GM21447 (cell line): ENCODE measurements around the gene ZNF70.

Experiments
- ATAC-seq: cut with Tn5 transposase; IDR thresholded peaks from one replicate; pipeline ENCODE4 v1.9.1; 2021; ENCODE audit not compliant: unreplicated experiment

The ZNF70 gene

DNA sequence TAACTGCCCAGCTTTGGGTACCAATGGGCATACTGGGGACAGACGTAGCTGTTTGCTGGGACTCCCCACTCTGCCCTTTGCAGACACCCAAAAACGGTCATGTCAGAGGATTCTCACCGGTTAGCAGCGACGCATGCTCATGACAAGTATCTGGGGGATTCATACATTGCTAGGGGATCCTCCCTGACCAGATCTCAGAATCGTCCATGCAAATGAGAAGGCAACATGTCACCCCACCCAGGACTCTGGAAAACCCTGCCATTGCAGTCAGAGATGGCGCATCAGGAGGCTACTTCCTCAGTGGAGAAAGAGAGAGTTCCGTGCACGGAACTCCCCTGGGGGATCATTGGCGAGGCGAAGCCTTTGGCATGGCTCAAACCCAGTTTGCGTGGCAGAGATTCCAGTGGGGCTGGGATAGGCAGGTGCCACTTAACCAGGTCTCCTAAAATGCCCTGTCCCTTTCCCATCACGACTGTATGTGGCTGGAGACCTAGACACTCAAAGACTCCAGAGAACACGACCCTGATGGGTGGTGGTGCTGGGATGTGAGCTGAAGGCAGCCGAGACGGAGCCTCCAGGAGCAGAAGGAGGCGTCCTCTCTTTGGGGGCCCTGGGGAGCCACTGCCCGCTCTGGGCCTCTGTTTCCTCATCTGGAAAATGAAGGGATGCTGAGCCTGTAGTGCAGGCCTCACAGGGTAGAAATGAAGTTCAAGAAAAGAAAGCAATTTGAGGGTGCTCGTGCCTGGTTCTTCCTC lies 55.2 kb downstream of the ZNF70 start:
- no peak for ATAC-seq

DNA sequence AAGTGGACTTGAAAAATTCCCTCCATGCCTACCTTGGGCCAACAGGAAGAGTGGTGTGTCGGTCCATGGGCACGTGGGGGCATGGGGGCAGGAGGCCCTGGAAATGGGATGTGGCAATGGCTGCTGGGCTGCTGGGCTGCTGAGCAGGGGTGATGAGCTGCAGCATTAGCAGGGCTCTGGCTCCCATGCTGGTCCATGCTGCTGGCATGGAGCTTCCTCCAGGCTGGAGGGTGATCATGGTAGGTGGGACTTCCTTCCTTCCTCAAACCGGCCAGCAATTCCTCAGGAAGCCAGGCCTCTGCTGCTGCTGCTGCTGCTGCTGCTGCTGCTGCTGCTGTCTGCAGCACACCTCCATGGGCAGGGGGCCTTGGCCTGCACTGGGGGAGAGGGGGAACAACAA lies 55.8 kb downstream of the ZNF70 start:
- ATAC-seq: no peak

GRCh38 chr22:23693979-23694680 lies 56.8 kb downstream of the ZNF70 start:
- no peak for ATAC-seq

- no peak for ATAC-seq
These were observed 58.2 kb downstream of the ZNF70 start for GRCh38 chr22:23692598-23693291.

DNA sequence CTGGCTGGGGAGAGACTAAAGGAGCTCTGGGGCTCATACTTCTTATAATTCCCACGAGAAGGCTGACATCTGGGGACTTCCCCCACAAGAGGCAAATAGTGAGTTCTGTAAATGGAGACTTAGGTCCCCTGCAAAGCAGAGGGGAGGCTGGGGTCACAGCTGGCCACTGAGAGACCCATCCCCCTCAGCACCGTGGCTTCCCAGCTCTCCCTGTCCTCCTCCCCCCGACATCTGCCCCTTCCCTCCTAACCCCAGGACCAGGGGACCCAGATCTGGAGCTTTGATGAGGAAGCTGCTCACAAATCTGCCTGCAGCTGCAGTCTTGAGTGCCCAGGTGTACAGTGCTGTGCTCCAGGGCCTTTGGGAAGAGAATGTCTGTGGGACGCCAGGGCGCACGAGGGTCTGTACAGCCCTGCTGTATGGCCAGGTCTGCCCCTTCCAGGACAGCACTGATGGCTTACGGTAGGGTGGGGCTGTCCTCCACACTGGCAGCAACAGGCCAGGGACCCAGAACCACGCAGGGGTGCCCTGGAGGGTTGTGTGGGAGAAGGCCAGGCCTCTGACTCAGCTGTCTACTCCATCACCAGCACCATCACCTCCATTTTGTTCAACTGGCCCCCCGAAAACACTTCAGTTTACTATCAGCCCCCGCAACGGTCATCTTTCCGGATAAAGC lies 59.0 kb downstream of the ZNF70 start:
- ATAC-seq: no peak

GRCh38 chr22:23690713-23691112 lies 60.2 kb downstream of the ZNF70 start, which contains the start of gene RGL4:
Gene RGL4 (plus strand): TSS chr22:23691013. CDS start chr22:23692031, 1,018 bp downstream.
- ATAC-seq: no peak

DNA sequence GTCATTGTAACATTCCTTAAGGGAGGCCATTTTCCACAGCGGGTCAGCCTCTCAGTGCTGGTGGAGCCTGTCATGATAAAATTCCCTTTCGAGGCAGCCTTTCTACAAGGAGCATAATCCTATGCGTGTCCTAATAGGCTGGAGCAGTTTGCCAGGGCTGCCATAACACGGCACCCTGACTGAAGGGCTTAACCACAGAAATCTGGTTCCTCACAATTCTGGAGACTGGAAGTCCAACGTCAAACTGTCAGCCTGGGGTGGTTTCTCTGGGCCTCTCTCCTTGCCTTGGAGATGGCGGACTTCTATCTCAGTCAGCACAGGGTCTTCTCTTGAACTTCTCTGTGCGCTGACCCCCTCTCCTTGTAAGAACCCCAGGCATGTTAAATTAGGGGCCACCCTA lies 61.5 kb downstream of the ZNF70 start:
- ATAC-seq: no peak
